Panc1 (cell line): ENCODE data around the gene CMTM8.

ENCODE experiments used
- SIN3A ChIP-seq: IDR thresholded peaks from 2 replicates; pipeline ENCODE4 v1.6.1; 2012; ENCODE audit warnings: low read depth, mild to moderate bottlenecking, low read length, moderate library complexity, borderline replicate concordance; ENCODE audit not compliant: insufficient read depth
- TF ChIP-seq, protein P1 (sequence below): fragments of 450-650 bp; IDR thresholded peaks from 2 replicates; pipeline ENCODE4 v1.5.1; 2017; ENCODE audit warnings: mild to moderate bottlenecking

DNA sequence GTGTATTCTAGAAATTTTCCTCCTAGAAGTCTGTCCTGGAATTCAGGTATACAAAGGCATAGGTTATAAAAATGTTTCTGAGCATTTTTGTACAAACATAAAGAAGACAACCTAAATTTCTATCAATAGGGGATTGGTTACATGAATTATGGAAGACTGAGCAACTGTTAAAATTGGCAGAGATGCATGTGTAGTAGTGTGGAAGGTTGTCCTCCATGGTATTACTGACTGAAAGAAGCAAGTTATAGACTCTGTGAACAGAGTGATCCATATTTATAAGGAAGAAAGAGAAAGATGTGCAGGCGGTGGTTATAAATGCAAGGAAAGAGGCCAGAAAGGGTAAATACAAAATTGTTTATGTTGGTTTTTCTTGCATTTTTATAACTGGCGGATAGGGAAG lies 114.9 kb downstream of the CMTM8 start:
- TF ChIP-seq, protein P1, sequence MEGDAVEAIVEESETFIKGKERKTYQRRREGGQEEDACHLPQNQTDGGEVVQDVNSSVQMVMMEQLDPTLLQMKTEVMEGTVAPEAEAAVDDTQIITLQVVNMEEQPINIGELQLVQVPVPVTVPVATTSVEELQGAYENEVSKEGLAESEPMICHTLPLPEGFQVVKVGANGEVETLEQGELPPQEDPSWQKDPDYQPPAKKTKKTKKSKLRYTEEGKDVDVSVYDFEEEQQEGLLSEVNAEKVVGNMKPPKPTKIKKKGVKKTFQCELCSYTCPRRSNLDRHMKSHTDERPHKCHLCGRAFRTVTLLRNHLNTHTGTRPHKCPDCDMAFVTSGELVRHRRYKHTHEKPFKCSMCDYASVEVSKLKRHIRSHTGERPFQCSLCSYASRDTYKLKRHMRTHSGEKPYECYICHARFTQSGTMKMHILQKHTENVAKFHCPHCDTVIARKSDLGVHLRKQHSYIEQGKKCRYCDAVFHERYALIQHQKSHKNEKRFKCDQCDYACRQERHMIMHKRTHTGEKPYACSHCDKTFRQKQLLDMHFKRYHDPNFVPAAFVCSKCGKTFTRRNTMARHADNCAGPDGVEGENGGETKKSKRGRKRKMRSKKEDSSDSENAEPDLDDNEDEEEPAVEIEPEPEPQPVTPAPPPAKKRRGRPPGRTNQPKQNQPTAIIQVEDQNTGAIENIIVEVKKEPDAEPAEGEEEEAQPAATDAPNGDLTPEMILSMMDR = no peak
- no peak for TF ChIP-seq SIN3A
